ENCODE measurements around the gene STEAP1.

STEAP1 gene

DNA sequence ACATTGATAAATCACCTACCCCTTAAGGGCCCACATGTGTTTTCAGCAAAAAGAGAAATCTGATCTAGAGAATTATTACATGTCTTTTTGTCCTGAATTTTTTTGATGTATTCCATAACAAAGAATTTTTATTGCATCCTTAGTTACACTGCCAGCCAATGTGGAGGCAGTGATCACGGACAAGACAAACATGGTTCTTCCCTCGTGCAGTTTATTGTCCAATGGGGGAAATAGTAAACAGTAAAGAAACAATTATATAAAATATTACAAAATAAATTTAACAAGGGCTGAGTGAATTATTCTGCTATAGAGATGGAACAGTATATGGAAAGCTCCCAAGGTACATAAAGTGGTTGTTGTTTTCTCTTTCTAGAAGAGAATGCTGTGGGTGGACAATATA, 59.3 kb downstream of the STEAP1 start:
- no peak for DNase-seq

Measured in activated effector memory CD4-positive, alpha-beta T cell treated with Interleukin-2 at 50 U/mL for 16 hours (primary cell).